Amygdala (tissue), 56 donors: Measurements from ENCODE around the gene LY6G5C.
"Not testable (repeated sequence)": the region's sequence is repeated elsewhere in the genome, so short reads cannot be mapped to it uniquely, and the experiment has no call there.

Experiments used
- DNase-seq, 56 donors: peaks; one replicate each; lab custom pipeline; 2025; lab: John Stamatoyannopoulos, UW

LY6G5C gene

GRCh38 chr6:31717499-31718222 lies 36.8 kb upstream of the LY6G5C start:
- DNase-seq, result no peak

- peak in 1 of 56 donors; percentile 15 for DNase-seq
Observed at GRCh38 chr6:31715022-31715958, 34.4 kb upstream of the LY6G5C start, which contains the start of gene LY6G6D. TSS of gene LY6G6D (plus strand) at chr6:31715348. CDS start at chr6:31715356, 8 bp downstream.

GRCh38 chr6:31713991-31714684 lies 33.3 kb upstream of the LY6G5C start:
- no peak for DNase-seq

GRCh38 chr6:31713465-31713864 lies 32.6 kb upstream of the LY6G5C start:
- no peak for DNase-seq

GRCh38 chr6:31712296-31712695 lies 31.4 kb upstream of the LY6G5C start:
- DNase-seq, result no peak

GRCh38 chr6:31711233-31711632 lies 30.4 kb upstream of the LY6G5C start:
- DNase-seq, result no peak

GRCh38 chr6:31710523-31711219 lies 29.8 kb upstream of the LY6G5C start:
- DNase-seq, result no peak

- DNase-seq, result not testable (repeated sequence)
Observed at GRCh38 chr6:31709157-31709556, 28.3 kb upstream of the LY6G5C start.

- DNase-seq, result no peak
Observed at GRCh38 chr6:31708224-31708623, 27.4 kb upstream of the LY6G5C start.

GRCh38 chr6:31707701-31708100 lies 26.8 kb upstream of the LY6G5C start:
- no peak for DNase-seq

GRCh38 chr6:31706599-31706998 lies 25.7 kb upstream of the LY6G5C start, which contains the start of gene LY6G6F:
TSS of gene LY6G6F (plus strand) at chr6:31706866. CDS start at chr6:31706907, 41 bp downstream.
- DNase-seq, result no peak

GRCh38 chr6:31705931-31706330 lies 25.1 kb upstream of the LY6G5C start:
- DNase-seq, result no peak

GRCh38 chr6:31702819-31703716 lies 22.2 kb upstream of the LY6G5C start, which contains the start of gene ABHD16A:
TSS of gene ABHD16A (minus strand) at chr6:31703324. CDS start at chr6:31703281, 43 bp downstream.
- DNase-seq, result peak; percentile 61 to 99 (median 96)

GRCh38 chr6:31702405-31702818 lies 21.5 kb upstream of the LY6G5C start:
- DNase-seq, result peak in 2 of 56 donors; percentile 36 to 61

- no peak for DNase-seq
Observed at GRCh38 chr6:31701666-31702404, 21.0 kb upstream of the LY6G5C start.

- no peak for DNase-seq
Observed at GRCh38 chr6:31700740-31701401, 20.0 kb upstream of the LY6G5C start.

- no peak for DNase-seq
Observed at GRCh38 chr6:31697555-31697954, 16.7 kb upstream of the LY6G5C start.

- DNase-seq, result no peak
Observed at GRCh38 chr6:31693535-31693934, 12.7 kb upstream of the LY6G5C start.
